NB4 (cell line): ENCODE measurements around the gene APOBEC4.

ENCODE experiments used
- DNase-seq: peaks from one replicate; pipeline ENCODE4 v3.0.0; 2010; ENCODE audit warnings: low read depth
- H3K4me3 ChIP-seq: one replicate; pipeline ENCODE4 v1.5.1; 2011; ENCODE audit warnings: mild to moderate bottlenecking, low read depth, low read length, moderate library complexity
- CTCF ChIP-seq: IDR thresholded peaks from one replicate; pipeline ENCODE4 v1.5.1; 2012; ENCODE audit warnings: low read depth, low read length
- MYC ChIP-seq: IDR thresholded peaks from 2 replicates; pipeline ENCODE4 v1.6.1; 2011; ENCODE audit warnings: low read depth, low read length
- POLR2A ChIP-seq: IDR thresholded peaks from 2 replicates; pipeline ENCODE4 v1.6.1; 2011; ENCODE audit warnings: mild to moderate bottlenecking; ENCODE audit not compliant: insufficient read length; ENCODE audit errors: extremely low read depth
- TF ChIP-seq, protein P1 (sequence below): IDR thresholded peaks from 2 replicates; pipeline ENCODE4 v1.6.1; 2011; ENCODE audit warnings: low read depth, low read length

The APOBEC4 gene

DNA sequence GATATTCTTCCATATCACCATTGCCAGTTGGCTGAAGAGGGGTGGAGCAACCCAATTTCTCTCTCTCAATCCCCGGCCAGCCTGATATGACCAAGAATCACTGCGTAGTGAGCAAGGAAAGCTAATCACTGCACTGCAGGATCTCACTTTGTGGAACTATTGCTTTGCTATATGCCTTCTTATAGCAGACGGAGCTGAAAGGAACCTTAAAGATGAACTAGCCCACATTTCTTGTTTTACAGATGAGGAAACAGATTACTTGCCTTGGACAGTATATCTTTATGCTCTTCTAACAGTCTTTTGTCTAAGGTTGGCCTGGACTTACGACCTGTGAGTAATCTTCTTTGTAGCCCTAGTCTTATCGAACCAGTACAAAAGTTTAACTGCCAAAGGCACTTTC is 7.6 kb downstream of the APOBEC4 start:
- TF ChIP-seq, protein P1, sequence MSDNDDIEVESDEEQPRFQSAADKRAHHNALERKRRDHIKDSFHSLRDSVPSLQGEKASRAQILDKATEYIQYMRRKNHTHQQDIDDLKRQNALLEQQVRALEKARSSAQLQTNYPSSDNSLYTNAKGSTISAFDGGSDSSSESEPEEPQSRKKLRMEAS = no peak
- TF ChIP-seq CTCF (no peak), POLR2A (no peak), MYC (no peak)
- DNase-seq = no peak
- H3K4me3 ChIP-seq = no peak overlapping the region

DNA sequence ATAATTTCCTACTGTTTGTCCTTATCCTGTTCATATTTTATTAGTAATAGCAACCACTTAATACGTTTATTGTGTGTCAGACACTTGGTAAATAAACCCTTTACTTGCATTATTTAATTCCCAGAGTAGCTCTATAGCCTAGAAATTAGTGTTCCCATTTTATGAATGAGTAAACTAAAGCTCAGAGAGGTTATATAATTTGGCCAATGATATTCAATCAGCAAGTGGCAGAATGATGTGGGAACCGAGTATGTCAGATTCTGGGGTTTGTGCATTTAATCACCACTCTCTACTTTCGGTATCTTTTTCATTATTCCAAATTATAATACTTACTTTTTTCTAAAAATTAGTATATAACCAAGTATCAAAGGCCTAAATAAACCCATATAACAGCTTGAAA is 10.9 kb downstream of the APOBEC4 start:
- no peak overlapping the region for H3K4me3 ChIP-seq
- TF ChIP-seq POLR2A (no peak), CTCF (no peak), MYC (no peak)
- TF ChIP-seq, protein P1 = no peak
- no peak for DNase-seq

- no peak for DNase-seq
- no peak overlapping the region for H3K4me3 ChIP-seq
- TF ChIP-seq, protein P1 = no peak
- TF ChIP-seq CTCF = no peak
- TF ChIP-seq MYC = no peak
- TF ChIP-seq POLR2A = no peak
These were observed 12.9 kb downstream of the APOBEC4 start for GRCh38 chr1:183640193-183640592.

- TF ChIP-seq, protein P1 = no peak
- no peak for TF ChIP-seq POLR2A
- TF ChIP-seq MYC = no peak
- TF ChIP-seq CTCF = no peak
- peak; percentile 27 for DNase-seq
- no peak overlapping the region for H3K4me3 ChIP-seq
These were observed 14.3 kb downstream of the APOBEC4 start for GRCh38 chr1:183638649-183639387.

GRCh38 chr1:183636783-183637182 is 16.3 kb downstream of the APOBEC4 start:
- no peak for DNase-seq
- no peak overlapping the region for H3K4me3 ChIP-seq
- no peak for TF ChIP-seq CTCF
- TF ChIP-seq, protein P1 = no peak

DNA sequence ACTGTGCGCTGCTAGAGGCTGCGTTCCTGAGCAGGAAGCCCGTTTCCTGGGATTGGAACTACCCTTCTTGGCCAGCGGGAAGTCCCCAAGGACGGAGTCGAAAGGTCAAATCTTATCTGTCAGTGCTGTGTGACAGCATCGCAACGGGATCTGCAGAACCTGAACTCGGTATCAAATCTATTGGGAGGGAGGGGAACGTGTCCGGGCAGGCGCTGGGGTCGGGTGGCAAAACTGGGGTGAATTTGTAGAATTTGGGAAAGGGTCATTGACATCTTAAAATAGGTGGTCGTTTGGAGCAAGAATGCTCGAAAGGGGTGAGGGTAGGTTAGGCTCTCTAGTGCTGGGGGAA is 16.8 kb downstream of the APOBEC4 start:
- TF ChIP-seq POLR2A = no peak
- TF ChIP-seq, protein P1 = no peak
- no peak for TF ChIP-seq CTCF
- no peak for TF ChIP-seq MYC
- peak overlapping the region; percentile 59 for H3K4me3 ChIP-seq
- DNase-seq = no peak
